Colonic mucosa (tissue), 4 donors: ENCODE measurements around the gene KRT26. TPM values are rescaled to one million over a fixed set of nuclear protein-coding genes. Genes with fewer than 3 reads are reported as not detected.
"Not testable (repeated sequence)": the region's sequence is repeated elsewhere in the genome, so short reads cannot be mapped to it uniquely, and the experiment has no call there.

ENCODE experiments used
- DNase-seq: peaks from one replicate; pipeline ENCODE4 v3.0.0-alpha.2; 2020
- H3K27ac ChIP-seq: fragments of 200-600 bp; one replicate; pipeline ENCODE4 v1.8.0; 2021
- H3K27me3 ChIP-seq: fragments of 200-600 bp; one replicate; pipeline ENCODE4 v1.8.0; 2021
- H3K36me3 ChIP-seq: fragments of 200-600 bp; one replicate; pipeline ENCODE4 v1.8.0; 2021
- H3K4me1 ChIP-seq: fragments of 200-600 bp; one replicate; pipeline ENCODE4 v1.8.0; 2021; ENCODE audit warnings: mild to moderate bottlenecking
- H3K4me3 ChIP-seq: fragments of 200-600 bp; one replicate; pipeline ENCODE4 v1.8.0; 2021
- H3K9ac ChIP-seq, 2 donors: one replicate each; pipeline ENCODE4 v1.7.0; 2013; ENCODE audit warnings: control low read depth in 2 of 2, low read depth in 2 of 2, low read length in 2 of 2
- H3K9me3 ChIP-seq: fragments of 200-600 bp; one replicate; pipeline ENCODE4 v1.8.0; 2021
- CTCF ChIP-seq: fragments of 200-600 bp; IDR thresholded peaks from one replicate; pipeline ENCODE4 v1.8.0; 2022; ENCODE audit warnings: antibody characterized with exemption, mild to moderate bottlenecking
- intact Hi-C: fragments of 100-400 bp; cut with DNase I; formaldehyde crosslinking; loops from one replicate; pipeline ENCODE4 v1.14.1; 2022
- total RNA-seq, 2 donors: library from RNA; stranded (reverse); fragmentation: NEBNext Ultra II Directional in 1 of 2; extraction: Animal tissue kit (Norgen Biotek cat#: 25700) in 1 of 2; gene quantifications; one replicate each; pipeline ENCODE4 v1.2.1, GENCODE V29; 2021
- donor health status: healthy.
- donor health status: DM: no; HTN: no; CAD: no.
- donor health status: DM: no; HTN: no; CAD: no.

KRT26 gene
- total RNA-seq, 2 donors from 2014 or later: not detected

- Histone ChIP-seq H3K36me3 (no peaks in the 10 kb centered on the region), H3K4me3 (no peak overlapping the region), H3K4me1 (no peaks in the 10 kb centered on the region), H3K27ac (no peak overlapping the region), H3K27me3 (no peaks in the 10 kb centered on the region), H3K9ac (no peak overlapping the region), H3K9me3 (no peaks in the 10 kb centered on the region)
- no peak for DNase-seq
- no peak for TF ChIP-seq CTCF
- intact Hi-C loops: no loop called here
Observed at GRCh38 chr17:40751065-40751464, 20.9 kb downstream of the KRT26 start.

DNA sequence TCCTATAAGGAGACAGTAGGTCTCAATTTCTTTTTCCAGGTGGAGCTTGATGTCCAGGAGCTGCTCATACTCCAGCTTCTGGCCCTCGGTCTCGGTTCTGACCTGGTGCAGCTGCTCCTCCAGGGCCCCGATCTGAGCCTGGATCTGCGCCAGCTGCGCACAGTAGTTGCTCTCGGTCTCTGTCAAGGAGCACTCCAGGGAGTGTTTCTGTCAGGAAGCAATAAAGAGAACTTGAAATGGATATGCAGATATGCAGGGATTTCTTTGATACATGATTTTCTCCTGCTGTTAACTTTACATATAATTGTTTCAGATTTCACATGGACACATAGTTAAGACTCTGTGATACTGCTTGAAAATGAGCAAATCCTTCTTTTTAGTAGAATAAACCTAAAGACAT is 21.6 kb downstream of the KRT26 start:
- intact Hi-C loops: no loop called here
- Histone ChIP-seq H3K4me3 (no peak overlapping the region), H3K9ac (no peak overlapping the region), H3K27ac (no peak overlapping the region), H3K27me3 (no peaks in the 10 kb centered on the region), H3K4me1 (no peaks in the 10 kb centered on the region), H3K9me3 (no peaks in the 10 kb centered on the region), H3K36me3 (no peaks in the 10 kb centered on the region)
- no peak for TF ChIP-seq CTCF
- no peak for DNase-seq

GRCh38 chr17:40748666-40749065 is 23.3 kb downstream of the KRT26 start:
- H3K4me3 ChIP-seq, H3K9me3 ChIP-seq, H3K9ac ChIP-seq, H3K27me3 ChIP-seq, intact Hi-C loops, H3K27ac ChIP-seq, DNase-seq, H3K4me1 ChIP-seq, H3K36me3 ChIP-seq: not testable (repeated sequence)

GRCh38 chr17:40738553-40738952 is 33.4 kb downstream of the KRT26 start:
- Histone ChIP-seq H3K27ac (no peak overlapping the region), H3K9me3 (no peaks in the 10 kb centered on the region), H3K9ac (no peak overlapping the region), H3K4me3 (no peak overlapping the region), H3K36me3 (no peaks in the 10 kb centered on the region), H3K4me1 (no peaks in the 10 kb centered on the region), H3K27me3 (no peaks in the 10 kb centered on the region)
- intact Hi-C loops: no loop called here
- TF ChIP-seq CTCF: no peak
- DNase-seq: no peak

DNA sequence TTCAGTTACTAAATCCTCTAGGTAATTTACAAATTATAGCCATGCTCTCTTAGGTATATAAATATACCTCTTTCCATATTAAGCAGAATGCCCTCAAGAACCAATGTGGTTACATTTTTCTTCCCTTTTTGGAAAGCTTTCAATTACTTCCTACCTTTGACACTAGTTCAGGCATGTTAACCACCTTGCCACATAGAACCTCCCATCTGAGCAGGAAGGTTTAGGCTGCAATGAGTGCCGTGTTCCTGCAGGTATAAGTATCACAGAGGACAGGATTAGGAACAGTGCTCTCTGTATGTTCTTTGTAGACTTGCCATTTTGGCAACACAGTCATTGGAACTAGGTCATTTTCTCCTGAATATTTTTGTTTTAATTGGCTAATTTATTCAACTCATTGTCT is 37.0 kb downstream of the KRT26 start:
- Histone ChIP-seq H3K4me3 (no peak overlapping the region), H3K9ac (no peak overlapping the region), H3K36me3 (no peaks in the 10 kb centered on the region), H3K4me1 (no peaks in the 10 kb centered on the region), H3K27ac (no peak overlapping the region), H3K9me3 (no peaks in the 10 kb centered on the region), H3K27me3 (no peaks in the 10 kb centered on the region)
- no peak for DNase-seq
- intact Hi-C loops: no loop called here
- TF ChIP-seq CTCF: no peak

DNA sequence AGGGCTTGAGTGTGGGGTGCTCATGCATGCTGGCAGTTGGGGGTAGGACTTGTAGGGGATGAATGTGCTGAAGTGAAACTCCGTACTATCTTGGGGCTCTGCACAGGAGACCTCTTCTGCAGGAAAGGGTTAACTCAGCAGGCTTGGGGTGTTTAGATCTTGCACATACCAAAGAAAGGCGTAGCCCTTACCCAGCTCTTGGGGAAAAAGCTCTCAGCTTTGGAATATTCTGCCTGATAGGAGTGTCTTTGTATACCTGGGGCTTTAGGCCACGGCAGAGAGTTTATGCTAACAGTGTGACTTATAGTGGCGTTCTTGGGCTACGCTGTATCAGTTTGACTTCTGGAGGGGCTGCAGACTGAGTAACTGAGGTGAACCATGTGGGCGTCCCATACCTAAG is 38.0 kb downstream of the KRT26 start:
- intact Hi-C loops: no loop called here
- H3K4me3 ChIP-seq: no peak overlapping the region
- H3K9me3 ChIP-seq: no peaks in the 10 kb centered on the region
- no peaks in the 10 kb centered on the region for H3K36me3 ChIP-seq
- H3K9ac ChIP-seq: no peak overlapping the region
- DNase-seq: no peak
- H3K27ac ChIP-seq: no peak overlapping the region
- H3K27me3 ChIP-seq: no peaks in the 10 kb centered on the region
- no peaks in the 10 kb centered on the region for H3K4me1 ChIP-seq
- no peak for TF ChIP-seq CTCF
